GM23338 (cell line): ENCODE measurements around the gene STMN3.

ENCODE experiments used
- CTCF ChIP-seq, 2 experiments: fragments of 200-600 bp in 1 of 2; sonication (generic) in 1 of 2; conservative IDR thresholded peaks; 2 replicates each; pipeline versions ENCODE4 v1.5.1 to v1.6.1; 2016 to 2017; ENCODE audit warnings: antibody characterized with exemption in 2 of 2, low read depth in 2 of 2, mild to moderate bottlenecking in 2 of 2, moderate library complexity in 1 of 2
- POLR2AphosphoS5 ChIP-seq: IDR thresholded peaks from 2 replicates; pipeline ENCODE4 v1.6.1; 2016; ENCODE audit warnings: antibody characterized with exemption, low read depth

- TF ChIP-seq CTCF (conservative IDR thresholded peaks at IDR 0.05; ENCODE audit: low read depth in 2 of 2) (no peak), POLR2AphosphoS5 (no peak)
Measured at GRCh38 chr20:63639093-63639975, 13.9 kb downstream of the STMN3 start.
